Nephron (organoid): Measurements from ENCODE around the gene ALG2.

Source experiments
- H3K27ac Mint-ChIP-seq, 3 experiments: 2 replicates each; pipeline ENCODE4 v1.8.0; 2020; ENCODE audit warnings: mixed read lengths in 3 of 3, mild to moderate bottlenecking in 2 of 3, moderate library complexity in 1 of 3
- H3K27me3 Mint-ChIP-seq: 2 replicates; pipeline ENCODE4 v1.8.0; 2021; ENCODE audit warnings: low read depth, mild to moderate bottlenecking, moderate library complexity, mixed read lengths
- H3K36me3 Mint-ChIP-seq: 2 replicates; pipeline ENCODE4 v1.8.0; 2020; ENCODE audit warnings: low read depth, mixed read lengths
- H3K4me1 Mint-ChIP-seq: 2 replicates; pipeline ENCODE4 v1.8.0; 2020; ENCODE audit warnings: mixed read lengths
- H3K4me3 Mint-ChIP-seq, 3 experiments: 2 replicates each; pipeline ENCODE4 v1.8.0; 2020; ENCODE audit warnings: mild to moderate bottlenecking in 3 of 3, mixed read lengths in 3 of 3, moderate library complexity in 2 of 3
- H3K9me3 Mint-ChIP-seq: 2 replicates; pipeline ENCODE4 v1.8.0; 2020; ENCODE audit warnings: mixed read lengths
- TF ChIP-seq, protein P1 (sequence below), 3 experiments: fragments of 200-600 bp; sonication (generic); IDR thresholded peaks; one replicate each; pipeline ENCODE4 v1.5.0; 2021; ENCODE audit warnings: antibody characterized with exemption in 3 of 3; ENCODE audit not compliant: unreplicated experiment in 3 of 3

ALG2 gene

DNA sequence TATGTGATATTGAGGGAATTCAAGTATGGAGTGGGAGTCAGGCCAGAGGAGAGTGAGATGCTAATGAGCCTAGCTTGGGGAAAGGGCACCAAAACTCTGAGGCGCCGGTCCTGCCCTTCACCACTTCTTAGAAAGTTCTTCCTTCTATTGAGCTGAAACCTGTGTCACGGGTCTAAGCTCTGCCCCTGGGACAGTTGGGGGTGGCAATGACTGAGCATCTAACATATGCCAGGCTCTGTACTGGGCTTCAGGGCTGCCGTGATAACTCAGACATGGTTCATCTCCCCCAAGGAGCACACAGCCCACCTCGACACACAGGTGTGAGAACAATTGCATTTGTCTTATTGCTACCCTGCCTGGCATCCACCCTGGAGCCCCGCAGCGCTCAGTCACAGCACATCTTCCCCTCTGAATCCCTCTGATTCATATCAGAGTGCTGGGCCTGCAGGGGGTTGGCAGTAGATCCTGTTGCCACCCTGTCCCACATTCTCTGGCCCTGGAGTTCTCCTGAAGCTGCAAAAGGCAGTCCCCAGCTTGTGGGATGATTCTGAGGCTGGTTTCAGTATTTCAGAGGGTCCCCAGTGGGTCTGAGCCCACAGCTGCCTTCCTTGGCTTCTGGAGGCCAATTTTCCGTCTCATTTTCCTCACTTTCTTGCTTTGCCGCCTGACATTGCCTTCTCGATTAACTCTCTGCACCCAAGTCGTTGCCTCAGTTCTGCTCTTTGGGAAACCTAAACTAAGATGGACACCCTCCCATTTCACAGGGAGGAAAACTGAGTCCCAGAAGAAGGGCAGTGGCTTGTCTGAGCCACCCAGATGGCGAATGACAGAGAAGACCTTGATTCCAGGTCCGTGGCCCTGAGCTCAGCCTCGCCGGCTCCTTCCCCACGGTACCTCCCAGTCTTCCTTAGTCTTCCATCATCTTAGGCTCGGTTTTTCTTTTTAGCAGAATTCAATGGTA is 42.5 kb downstream of the ALG2 start:
- Mint-ChIP-seq H3K36me3 (no peaks in the 10 kb centered on the region), H3K4me1 (peaks cover 35% of the 10 kb centered on the region), H3K27ac (peak overlapping the region in 2 of 3 experiments; percentile 14 to 44), H3K4me3 (no peak overlapping the region), H3K9me3 (no peaks in the 10 kb centered on the region), H3K27me3 (no peaks in the 10 kb centered on the region)
- TF ChIP-seq, protein P1, sequence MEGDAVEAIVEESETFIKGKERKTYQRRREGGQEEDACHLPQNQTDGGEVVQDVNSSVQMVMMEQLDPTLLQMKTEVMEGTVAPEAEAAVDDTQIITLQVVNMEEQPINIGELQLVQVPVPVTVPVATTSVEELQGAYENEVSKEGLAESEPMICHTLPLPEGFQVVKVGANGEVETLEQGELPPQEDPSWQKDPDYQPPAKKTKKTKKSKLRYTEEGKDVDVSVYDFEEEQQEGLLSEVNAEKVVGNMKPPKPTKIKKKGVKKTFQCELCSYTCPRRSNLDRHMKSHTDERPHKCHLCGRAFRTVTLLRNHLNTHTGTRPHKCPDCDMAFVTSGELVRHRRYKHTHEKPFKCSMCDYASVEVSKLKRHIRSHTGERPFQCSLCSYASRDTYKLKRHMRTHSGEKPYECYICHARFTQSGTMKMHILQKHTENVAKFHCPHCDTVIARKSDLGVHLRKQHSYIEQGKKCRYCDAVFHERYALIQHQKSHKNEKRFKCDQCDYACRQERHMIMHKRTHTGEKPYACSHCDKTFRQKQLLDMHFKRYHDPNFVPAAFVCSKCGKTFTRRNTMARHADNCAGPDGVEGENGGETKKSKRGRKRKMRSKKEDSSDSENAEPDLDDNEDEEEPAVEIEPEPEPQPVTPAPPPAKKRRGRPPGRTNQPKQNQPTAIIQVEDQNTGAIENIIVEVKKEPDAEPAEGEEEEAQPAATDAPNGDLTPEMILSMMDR (IDR thresholded peaks at IDR 0.05; ENCODE audit: unreplicated experiment in 3 of 3) = no peak

DNA sequence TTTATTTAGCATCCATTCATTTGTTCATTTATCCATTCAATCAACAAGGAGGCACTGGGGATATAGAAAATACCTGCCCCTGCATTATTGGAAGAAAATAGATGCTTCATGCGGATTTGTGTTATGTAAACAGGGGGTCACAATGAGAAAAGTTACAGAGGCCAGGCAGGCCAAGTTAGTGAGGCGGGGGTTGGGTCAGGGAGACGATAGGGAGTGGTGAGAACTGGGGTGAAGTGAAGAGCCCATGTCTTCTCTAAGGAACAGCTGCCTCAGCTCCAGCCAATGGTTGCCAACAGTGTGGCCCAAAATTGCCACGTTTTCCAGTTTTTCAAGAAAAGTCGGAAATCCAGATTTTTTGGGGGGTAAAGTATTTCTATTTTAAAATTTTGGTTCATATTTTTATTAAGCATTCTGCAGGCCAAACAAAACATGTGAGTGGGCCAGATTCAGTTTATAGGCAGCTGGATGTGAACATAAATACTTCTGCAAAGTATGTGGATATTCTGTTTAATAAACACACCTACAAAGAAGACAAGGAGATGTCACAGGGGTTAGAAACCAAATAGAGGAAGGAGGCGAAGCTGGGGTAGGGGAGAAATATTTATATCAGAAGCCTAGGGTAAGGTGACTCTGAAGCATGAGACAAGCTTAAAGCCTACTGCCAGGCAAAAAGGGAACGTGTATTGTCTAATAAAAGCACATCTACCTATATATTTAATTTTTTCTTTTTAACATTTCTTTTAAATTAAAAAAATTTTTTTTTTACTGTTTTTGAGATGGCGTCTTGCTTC is 44.0 kb downstream of the ALG2 start:
- no peaks in the 10 kb centered on the region for H3K9me3 Mint-ChIP-seq
- H3K4me1 Mint-ChIP-seq = peaks cover 49% of the 10 kb centered on the region
- peaks cover 7% of the 10 kb centered on the region for H3K27me3 Mint-ChIP-seq
- TF ChIP-seq, protein P1 (IDR thresholded peaks at IDR 0.05; ENCODE audit: unreplicated experiment in 3 of 3) = no peak
- H3K4me3 Mint-ChIP-seq = no peak overlapping the region
- no peaks in the 10 kb centered on the region for H3K36me3 Mint-ChIP-seq
- H3K27ac Mint-ChIP-seq = peak overlapping the region; percentile 47 to 54 (median 48)

DNA sequence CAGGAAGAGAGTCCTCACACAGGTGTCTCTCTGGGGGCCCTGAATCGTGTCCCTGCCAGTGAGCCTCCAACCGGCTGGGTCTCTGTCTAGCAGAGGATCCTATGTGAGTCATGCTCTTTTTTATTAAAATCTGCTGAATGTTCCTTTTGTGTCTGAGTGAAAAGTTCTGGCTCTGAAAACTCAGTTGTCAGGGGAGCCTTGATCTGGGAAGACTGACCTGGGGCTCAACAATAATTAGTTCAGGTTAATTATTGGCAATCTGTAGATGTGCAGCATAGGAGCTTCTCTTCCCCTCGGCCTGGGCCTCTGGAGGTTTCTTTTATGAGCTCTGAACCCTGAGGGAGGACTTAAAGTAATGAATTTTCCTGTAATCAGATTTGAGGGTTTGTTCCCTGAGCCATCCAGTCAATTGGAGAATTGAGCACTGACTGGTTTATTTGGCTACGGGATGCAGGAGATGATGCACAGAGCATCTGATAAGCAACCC is 45.2 kb downstream of the ALG2 start:
- H3K9me3 Mint-ChIP-seq = no peaks in the 10 kb centered on the region
- H3K4me1 Mint-ChIP-seq = peaks cover 58% of the 10 kb centered on the region
- peak overlapping the region; percentile 85 to 94 (median 86) for H3K27ac Mint-ChIP-seq
- no peak overlapping the region for H3K4me3 Mint-ChIP-seq
- H3K27me3 Mint-ChIP-seq = peaks cover 7% of the 10 kb centered on the region
- TF ChIP-seq, protein P1 (IDR thresholded peaks at IDR 0.05; ENCODE audit: unreplicated experiment in 3 of 3) = no peak
- no peaks in the 10 kb centered on the region for H3K36me3 Mint-ChIP-seq

DNA sequence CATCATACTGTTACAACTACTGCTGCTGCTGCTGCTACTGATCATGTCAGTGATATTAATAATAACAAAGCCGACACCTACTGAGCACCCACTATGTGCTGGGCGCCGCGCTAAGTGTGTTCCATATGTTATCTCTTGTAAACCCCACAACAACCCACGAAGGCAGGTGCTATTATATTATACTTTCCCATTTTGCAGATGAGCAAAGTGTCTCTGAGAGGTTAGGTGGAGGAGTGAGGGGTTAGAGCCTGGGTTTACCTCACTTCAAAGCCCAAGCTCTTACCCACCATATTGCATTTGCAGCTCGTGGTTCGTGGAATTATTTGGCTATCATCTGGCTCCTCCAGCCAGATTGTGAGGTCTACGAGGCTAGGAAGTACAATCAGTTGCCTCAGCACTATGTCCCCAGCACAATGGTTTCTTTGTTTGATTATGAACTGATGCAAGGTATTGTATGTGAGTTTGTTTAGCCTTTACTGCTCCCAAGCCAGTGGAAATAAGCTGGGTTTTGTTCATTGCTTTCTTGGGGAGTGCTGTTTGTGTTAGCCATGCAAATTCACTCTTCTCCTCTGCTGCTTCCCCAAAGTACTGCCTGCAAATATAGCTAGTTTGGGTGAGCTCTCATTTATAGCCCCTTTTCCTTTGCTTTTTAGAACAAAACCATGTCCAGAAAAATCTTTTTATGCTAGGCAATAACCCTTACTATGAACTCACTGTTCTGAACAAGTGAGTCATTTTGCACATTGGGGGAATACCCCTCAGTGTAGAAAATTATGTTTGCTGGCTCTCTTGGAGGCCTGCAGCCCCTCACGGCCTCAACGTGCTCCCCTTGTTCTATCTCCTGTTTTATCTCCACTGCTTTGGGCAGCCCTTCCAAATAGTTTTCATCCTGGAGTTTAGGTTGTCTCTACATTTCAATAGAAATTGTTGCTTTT is 47.9 kb downstream of the ALG2 start:
- no peaks in the 10 kb centered on the region for H3K36me3 Mint-ChIP-seq
- H3K4me3 Mint-ChIP-seq = no peak overlapping the region
- H3K4me1 Mint-ChIP-seq = peaks cover 72% of the 10 kb centered on the region
- peak overlapping the region; percentile 64 to 89 (median 84) for H3K27ac Mint-ChIP-seq
- TF ChIP-seq, protein P1 (IDR thresholded peaks at IDR 0.05; ENCODE audit: unreplicated experiment in 3 of 3) = no peak
- no peaks in the 10 kb centered on the region for H3K9me3 Mint-ChIP-seq
- H3K27me3 Mint-ChIP-seq = peaks cover 7% of the 10 kb centered on the region
